Ramos (cell line): ENCODE measurements around the gene HIRIP3.
"Not testable (repeated sequence)": the region's sequence is repeated elsewhere in the genome, so short reads cannot be mapped to it uniquely, and the experiment has no call there.

Source experiments
- in situ Hi-C: fragments of 300-500 bp; cut with MboI; formaldehyde crosslinking; loops from one replicate; pipeline ENCODE4 v1.14.3; 2022; ENCODE audit warnings: low sequenced_read_pairs; ENCODE audit not compliant: unreplicated experiment

The HIRIP3 gene

GRCh38 chr16:29995324-29995910 lies at the start of gene HIRIP3:
TSS of gene HIRIP3 (minus strand) at chr16:29995617. CDS start at chr16:29995605, 12 bp downstream.
- in situ Hi-C loops: no loop called here

- in situ Hi-C loops: no loop called here
These were observed 46.4 kb upstream of the HIRIP3 start for GRCh38 chr16:30041841-30042240.

- in situ Hi-C loops: not testable (repeated sequence)
These were observed 45.3 kb upstream of the HIRIP3 start for GRCh38 chr16:30040690-30041089.

GRCh38 chr16:30040221-30040620 lies 44.8 kb upstream of the HIRIP3 start:
- in situ Hi-C loops: no loop called here

GRCh38 chr16:30033270-30033669 lies 37.9 kb upstream of the HIRIP3 start:
- in situ Hi-C loops: no loop called here

GRCh38 chr16:30032083-30032819 lies 36.8 kb upstream of the HIRIP3 start:
- in situ Hi-C loops: no loop called here

- in situ Hi-C loops: no loop called here
These were observed 36.1 kb upstream of the HIRIP3 start for GRCh38 chr16:30031477-30031918.

GRCh38 chr16:30030841-30031413 lies 35.5 kb upstream of the HIRIP3 start, which contains the start of gene TLCD3B:
TSS of gene TLCD3B (minus strand) at chr16:30031271. CDS start at chr16:30030527, 744 bp downstream.
- in situ Hi-C loops: no loop called here

GRCh38 chr16:30030011-30030685 lies 34.7 kb upstream of the HIRIP3 start:
- in situ Hi-C loops: no loop called here

- in situ Hi-C loops: no loop called here
These were observed 33.1 kb upstream of the HIRIP3 start for GRCh38 chr16:30028438-30029076.

GRCh38 chr16:30027588-30028437 lies 32.4 kb upstream of the HIRIP3 start:
- in situ Hi-C loops: no loop called here

- in situ Hi-C loops: no loop called here
These were observed 31.0 kb upstream of the HIRIP3 start for GRCh38 chr16:30026449-30026848.

GRCh38 chr16:30025574-30025973 lies 30.2 kb upstream of the HIRIP3 start:
- in situ Hi-C loops: no loop called here

GRCh38 chr16:30025156-30025555 lies 29.7 kb upstream of the HIRIP3 start:
- in situ Hi-C loops: no loop called here

GRCh38 chr16:30024451-30024850 lies 29.0 kb upstream of the HIRIP3 start:
- in situ Hi-C loops: loop anchor here (5.0 to 25.0 kb wide), 2 partner anchors 187 to 327 kb away; no protein-coding TSS in a partner anchor

- in situ Hi-C loops: loop anchor here (5.0 to 25.0 kb wide), 2 partner anchors 186 to 326 kb away; no protein-coding TSS in a partner anchor
These were observed 28.2 kb upstream of the HIRIP3 start for GRCh38 chr16:30023586-30023985.

GRCh38 chr16:30022887-30023286 lies 27.5 kb upstream of the HIRIP3 start, which contains the start of gene C16orf92:
TSS of gene C16orf92 (plus strand) at chr16:30023198. CDS start at chr16:30023341, 143 bp downstream.
- in situ Hi-C loops: loop anchor here (5.0 to 25.0 kb wide), 2 partner anchors 186 to 326 kb away; no protein-coding TSS in a partner anchor

GRCh38 chr16:30018731-30019158 lies 23.3 kb upstream of the HIRIP3 start:
- in situ Hi-C loops: loop anchor here (25.0 kb wide), 1 partner anchor 181 kb away; no protein-coding TSS in a partner anchor

- in situ Hi-C loops: loop anchor here (25.0 kb wide), 1 partner anchor 181 kb away; no protein-coding TSS in a partner anchor
These were observed 22.5 kb upstream of the HIRIP3 start for GRCh38 chr16:30017937-30018336.
